OCI-LY7 (cell line): ENCODE results near the gene ZNF683.

Source experiments
- CTCF ChIP-seq: fragments of 200-600 bp; sonication (generic); conservative IDR thresholded peaks from 2 replicates; pipeline ENCODE4 v1.5.1; 2014; ENCODE audit warnings: mild to moderate bottlenecking, antibody characterized with exemption, low read length, moderate library complexity, mixed read lengths
- EZH2phosphoT487 ChIP-seq: fragments of 200-600 bp; sonication (generic); IDR thresholded peaks from 2 replicates; pipeline ENCODE4 v1.6.1; 2018; ENCODE audit warnings: low read depth, borderline replicate concordance, mild to moderate bottlenecking, mixed run types, antibody characterized with exemption, low read length, moderate library complexity, mixed read lengths

DNA sequence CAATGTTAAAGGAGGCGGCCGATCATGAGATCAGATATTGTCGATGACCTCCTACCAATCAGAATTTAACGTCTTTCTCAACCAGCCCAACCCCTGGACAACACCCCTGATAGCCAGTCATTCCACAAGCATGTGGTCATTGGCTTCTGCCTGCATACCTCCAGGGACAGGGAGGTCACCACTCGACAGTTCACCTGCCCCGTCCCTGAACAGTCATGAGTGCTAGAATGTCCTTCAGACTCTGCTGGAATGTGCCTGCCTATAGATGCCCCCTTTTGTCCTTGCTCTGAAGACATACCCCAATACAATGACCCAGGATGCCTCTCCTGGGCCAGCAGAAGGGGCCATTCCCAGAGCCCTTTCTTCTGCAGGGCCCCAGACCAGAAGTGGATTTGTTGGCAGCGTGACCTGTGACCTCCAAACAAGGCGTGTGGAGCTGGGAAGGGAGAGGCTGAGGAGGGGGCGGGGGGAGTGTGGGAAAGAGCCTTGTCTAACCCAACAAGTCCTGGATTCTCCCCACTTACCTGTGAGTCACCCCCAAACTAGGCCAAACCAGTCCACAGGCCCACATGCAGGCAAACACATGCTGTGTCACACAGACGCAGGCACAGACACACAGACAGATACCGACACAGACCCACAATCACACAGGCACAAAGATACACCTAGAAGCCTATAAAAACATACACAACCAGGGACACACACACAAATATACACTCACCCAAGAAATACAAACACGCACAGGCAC is 20.8 kb downstream of the ZNF683 start:
- no peak for TF ChIP-seq CTCF
- no peak for TF ChIP-seq EZH2phosphoT487
